Measurements from ENCODE around the gene BTBD19.

BTBD19 gene

GRCh38 chr1:44862829-44863401 is 54.6 kb downstream of the BTBD19 start:
- DNase-seq: no peak

Data from NK-92 treated with Interleukin-12 subunit alpha and Interleukin-12 subunit beta, amount 100 ng/mL, for 24 hours (cell line).